Activated CD4-positive, alpha-beta T cell treated with anti-CD3 and anti-CD28 coated beads, Interleukin-2, amount 10 ng/mL, durations not matched to agents 24 days and 14 days (primary cell): ENCODE measurements around the gene MACROD2. TPM values are rescaled to one million over a fixed set of nuclear protein-coding genes. Genes with fewer than 3 reads are reported as not detected.

Experiments used
- DNase-seq: peaks from one replicate; pipeline ENCODE4 v3.0.0; 2022
- H3K27ac Mint-ChIP-seq: one replicate; pipeline ENCODE4 v1.8.0; 2022; ENCODE audit warnings: mild to moderate bottlenecking, mixed read lengths
- H3K27me3 Mint-ChIP-seq: one replicate; pipeline ENCODE4 v1.8.0; 2022; ENCODE audit warnings: mixed read lengths
- H3K36me3 Mint-ChIP-seq: one replicate; pipeline ENCODE4 v1.8.0; 2022; ENCODE audit warnings: low read depth, mild to moderate bottlenecking, mixed read lengths
- H3K4me1 Mint-ChIP-seq: one replicate; pipeline ENCODE4 v1.8.0; 2021; ENCODE audit warnings: mixed read lengths
- H3K4me3 Mint-ChIP-seq: one replicate; pipeline ENCODE4 v1.8.0; 2022; ENCODE audit warnings: mild to moderate bottlenecking, moderate library complexity, mixed read lengths
- H3K9me3 Mint-ChIP-seq: one replicate; pipeline ENCODE4 v1.8.0; 2021; ENCODE audit warnings: mixed read lengths
- intact Hi-C: fragments of 100-400 bp; cut with micrococcal nuclease; formaldehyde crosslinking; loops from one replicate; pipeline ENCODE4 v1.15.1; 2023
- total RNA-seq: library from RNA; stranded (reverse); gene quantifications from 2 replicates; pipeline ENCODE4 v1.2.3, GENCODE V29; 2022

The MACROD2 gene
- total RNA-seq, 1 donor from 2014 or later, result not detected

DNA sequence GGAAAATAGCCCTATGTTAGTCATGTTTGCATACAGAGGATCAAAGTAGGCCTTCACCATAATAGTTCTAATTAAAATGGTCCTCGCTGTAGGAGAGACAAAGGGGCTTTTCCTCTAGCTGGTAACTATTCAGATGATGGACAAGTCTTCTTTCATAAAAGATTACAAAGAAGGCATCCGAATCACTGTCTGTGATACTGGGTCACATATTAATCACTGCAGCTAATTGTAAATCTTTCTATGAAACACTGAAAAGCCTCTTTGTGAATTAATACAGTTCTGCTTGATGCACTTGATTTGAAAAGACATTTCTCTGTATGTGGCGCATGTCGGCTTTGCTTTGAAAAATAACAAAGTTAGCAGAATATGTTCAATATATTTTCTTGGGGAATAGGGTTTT is 2057.1 kb downstream of the MACROD2 start:
- H3K4me1 Mint-ChIP-seq, result no peaks in the 10 kb centered on the region
- no peak overlapping the region for H3K27ac Mint-ChIP-seq
- no peak overlapping the region for H3K4me3 Mint-ChIP-seq
- H3K36me3 Mint-ChIP-seq, result no peaks in the 10 kb centered on the region
- DNase-seq, result no peak
- H3K9me3 Mint-ChIP-seq, result no peaks in the 10 kb centered on the region
- no peaks in the 10 kb centered on the region for H3K27me3 Mint-ChIP-seq
- intact Hi-C loops, result no loop called here

- H3K4me3 Mint-ChIP-seq, result no peak overlapping the region
- intact Hi-C loops, result no loop called here
Measured at GRCh38 chr20:16054985-16055384, 2059.7 kb downstream of the MACROD2 start.

DNA sequence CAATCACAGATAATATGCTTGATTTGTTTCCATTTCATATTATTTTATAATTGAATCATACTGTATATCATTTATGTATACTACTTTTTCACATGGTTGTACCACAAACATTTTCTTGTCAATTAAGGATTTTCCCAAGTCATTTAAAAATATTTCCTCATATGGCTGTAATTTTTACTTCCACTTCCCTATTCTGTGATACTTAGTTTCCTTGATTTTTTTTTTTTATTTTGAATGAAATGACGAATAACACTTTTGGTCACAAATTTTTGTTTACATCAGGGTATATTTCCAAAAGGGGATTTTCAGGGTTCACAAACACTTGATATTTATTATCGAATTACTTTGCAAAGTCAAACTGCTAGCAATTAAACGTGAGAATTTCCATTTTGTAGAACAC is 2062.3 kb downstream of the MACROD2 start:
- Mint-ChIP-seq H3K4me1 (no peaks in the 10 kb centered on the region), H3K9me3 (no peaks in the 10 kb centered on the region), H3K4me3 (no peak overlapping the region), H3K27me3 (no peaks in the 10 kb centered on the region), H3K36me3 (no peaks in the 10 kb centered on the region), H3K27ac (no peak overlapping the region)
- DNase-seq, result no peak
- intact Hi-C loops, result no loop called here

More at GRCh38 chr20:16054985-16055384, 2059.7 kb downstream of the MACROD2 start:
- H3K4me1 Mint-ChIP-seq, result no peaks in the 10 kb centered on the region
- DNase-seq, result no peak
- no peak overlapping the region for H3K27ac Mint-ChIP-seq
- no peaks in the 10 kb centered on the region for H3K9me3 Mint-ChIP-seq
- H3K27me3 Mint-ChIP-seq, result no peaks in the 10 kb centered on the region
- H3K36me3 Mint-ChIP-seq, result no peaks in the 10 kb centered on the region

- Mint-ChIP-seq H3K9me3 (no peaks in the 10 kb centered on the region), H3K27me3 (no peaks in the 10 kb centered on the region), H3K36me3 (no peaks in the 10 kb centered on the region), H3K4me1 (no peaks in the 10 kb centered on the region), H3K4me3 (no peak overlapping the region), H3K27ac (no peak overlapping the region)
- intact Hi-C loops, result no loop called here
- no peak for DNase-seq
Measured at GRCh38 chr20:16058268-16058667, 2063.0 kb downstream of the MACROD2 start.

DNA sequence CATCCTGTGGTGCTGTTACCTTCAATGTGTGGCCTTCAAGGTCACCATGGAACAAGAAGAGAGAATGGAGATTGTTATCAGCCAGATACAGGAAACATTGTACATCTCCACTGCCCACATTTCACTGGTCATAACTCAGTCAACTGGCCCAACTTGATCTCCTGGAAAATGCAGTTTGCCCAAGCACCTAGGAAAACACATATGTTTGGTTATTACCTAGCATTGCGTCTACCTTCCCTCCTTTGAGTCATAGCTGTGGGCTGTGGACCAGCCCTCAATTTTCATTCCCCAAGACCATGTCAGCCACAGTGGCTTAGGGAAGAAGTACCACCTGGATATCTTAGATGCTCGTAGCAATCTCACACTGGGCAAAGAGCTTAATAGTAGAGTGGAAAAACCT is 2064.5 kb downstream of the MACROD2 start:
- Mint-ChIP-seq H3K27me3 (no peaks in the 10 kb centered on the region), H3K4me3 (no peak overlapping the region), H3K9me3 (no peaks in the 10 kb centered on the region), H3K36me3 (no peaks in the 10 kb centered on the region), H3K4me1 (no peaks in the 10 kb centered on the region), H3K27ac (no peak overlapping the region)
- DNase-seq, result no peak
- intact Hi-C loops, result no loop called here

DNA sequence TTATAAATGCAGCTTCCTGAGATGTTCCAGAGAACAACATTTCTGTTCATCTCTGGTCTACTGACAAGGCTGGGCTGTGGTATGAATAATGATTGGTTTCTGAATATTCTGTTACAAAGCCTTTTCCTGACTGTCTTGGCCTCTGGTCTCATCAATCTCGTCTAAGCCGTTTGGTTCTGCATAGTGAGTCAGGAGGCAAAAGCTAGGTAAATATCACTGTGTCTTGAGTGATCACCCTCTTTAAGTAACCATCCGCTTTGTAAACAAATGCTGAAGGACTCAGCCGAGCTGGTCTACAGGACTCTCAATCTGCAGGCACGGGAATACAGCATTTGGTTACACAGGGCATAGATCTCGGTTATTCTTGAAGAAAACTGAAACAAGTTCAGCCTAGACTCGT is 2066.0 kb downstream of the MACROD2 start:
- Mint-ChIP-seq H3K36me3 (no peaks in the 10 kb centered on the region), H3K27ac (no peak overlapping the region), H3K9me3 (no peaks in the 10 kb centered on the region), H3K27me3 (no peaks in the 10 kb centered on the region), H3K4me3 (no peak overlapping the region), H3K4me1 (no peaks in the 10 kb centered on the region)
- DNase-seq, result no peak
- intact Hi-C loops, result no loop called here

- DNase-seq, result no peak
- intact Hi-C loops, result no loop called here
- H3K4me3 Mint-ChIP-seq, result no peak overlapping the region
- H3K27me3 Mint-ChIP-seq, result no peaks in the 10 kb centered on the region
- no peaks in the 10 kb centered on the region for H3K36me3 Mint-ChIP-seq
- H3K4me1 Mint-ChIP-seq, result no peaks in the 10 kb centered on the region
- no peak overlapping the region for H3K27ac Mint-ChIP-seq
- no peaks in the 10 kb centered on the region for H3K9me3 Mint-ChIP-seq
Measured at GRCh38 chr20:16062661-16063581, 2067.6 kb downstream of the MACROD2 start.

DNA sequence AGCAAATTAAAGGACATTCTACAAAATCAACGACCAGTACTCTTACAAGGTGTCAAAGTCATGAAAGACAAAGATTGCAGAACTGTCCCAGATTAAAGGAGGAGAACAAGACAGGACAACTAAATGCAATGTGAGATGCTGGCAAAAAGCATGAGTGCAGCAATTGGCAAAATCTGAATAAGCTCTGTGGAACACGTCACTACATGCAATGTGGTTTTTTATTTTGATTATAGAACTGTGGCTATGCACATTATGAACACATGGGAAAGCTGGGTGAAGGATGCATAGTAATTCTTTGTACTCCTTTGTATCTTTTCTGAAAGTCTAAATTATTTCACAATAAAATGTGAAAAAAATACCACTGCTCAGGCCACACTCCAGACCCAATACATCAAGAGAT is 2068.6 kb downstream of the MACROD2 start:
- Mint-ChIP-seq H3K27me3 (no peaks in the 10 kb centered on the region), H3K36me3 (no peaks in the 10 kb centered on the region), H3K9me3 (no peaks in the 10 kb centered on the region), H3K27ac (no peak overlapping the region), H3K4me3 (no peak overlapping the region), H3K4me1 (no peaks in the 10 kb centered on the region)
- DNase-seq, result no peak
- intact Hi-C loops, result no loop called here

DNA sequence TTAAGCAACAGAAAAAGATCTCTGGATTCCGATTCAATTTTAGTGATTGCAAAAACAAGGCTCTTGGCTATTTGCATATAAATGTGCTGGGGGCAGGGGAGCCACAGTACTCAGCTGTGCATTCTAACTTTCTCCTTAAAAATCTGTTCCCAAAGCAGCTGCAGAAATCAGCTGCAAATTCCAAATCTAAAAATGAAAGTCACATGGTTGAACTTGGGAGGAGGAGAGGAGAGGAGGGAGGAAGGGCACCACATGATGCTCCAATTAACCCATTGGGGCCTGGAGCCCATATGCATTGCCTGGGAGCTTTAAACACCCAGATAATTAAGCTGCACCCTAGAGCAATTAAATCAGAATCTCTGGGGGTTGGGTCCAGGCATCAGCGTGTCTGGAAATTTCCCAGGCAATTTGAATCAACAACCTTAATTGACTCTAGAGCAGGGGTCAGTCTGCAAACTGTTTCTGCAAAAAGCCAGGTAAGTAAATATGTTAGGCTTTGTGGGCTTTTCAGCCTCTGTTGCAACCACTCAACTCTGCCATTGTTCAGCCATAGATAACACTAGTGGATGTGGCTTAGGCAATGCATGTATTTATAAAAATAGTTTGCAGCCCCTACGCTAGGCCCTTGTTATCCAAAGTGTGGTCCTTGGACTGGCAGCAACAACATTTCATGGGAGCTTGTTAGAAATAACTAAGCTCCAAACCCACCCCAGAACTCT is 2069.8 kb downstream of the MACROD2 start:
- H3K36me3 Mint-ChIP-seq, result no peaks in the 10 kb centered on the region

GRCh38 chr20:16066571-16066970 is 2071.3 kb downstream of the MACROD2 start:
- Mint-ChIP-seq H3K27ac (no peak overlapping the region), H3K4me3 (no peak overlapping the region), H3K36me3 (no peaks in the 10 kb centered on the region), H3K9me3 (peaks cover 5% of the 10 kb centered on the region), H3K4me1 (no peaks in the 10 kb centered on the region), H3K27me3 (no peaks in the 10 kb centered on the region)
- intact Hi-C loops, result no loop called here
- DNase-seq, result no peak

More for the DNA sequence above, 2069.8 kb downstream of the MACROD2 start:
- no peak overlapping the region for H3K27ac Mint-ChIP-seq
- H3K4me3 Mint-ChIP-seq, result no peak overlapping the region
- DNase-seq, result no peak
- intact Hi-C loops, result no loop called here
- no peaks in the 10 kb centered on the region for H3K4me1 Mint-ChIP-seq
- no peaks in the 10 kb centered on the region for H3K27me3 Mint-ChIP-seq
- no peaks in the 10 kb centered on the region for H3K9me3 Mint-ChIP-seq

GRCh38 chr20:16069389-16070010 is 2074.2 kb downstream of the MACROD2 start:
- Mint-ChIP-seq H3K4me1 (no peaks in the 10 kb centered on the region), H3K36me3 (no peaks in the 10 kb centered on the region), H3K27me3 (no peaks in the 10 kb centered on the region), H3K9me3 (peaks cover 6% of the 10 kb centered on the region), H3K27ac (no peak overlapping the region), H3K4me3 (no peak overlapping the region)
- DNase-seq, result no peak
- intact Hi-C loops, result no loop called here

- intact Hi-C loops, result no loop called here
- DNase-seq, result no peak
- Mint-ChIP-seq H3K36me3 (no peaks in the 10 kb centered on the region), H3K4me1 (no peaks in the 10 kb centered on the region), H3K4me3 (no peak overlapping the region), H3K27ac (no peak overlapping the region), H3K9me3 (peaks cover 6% of the 10 kb centered on the region), H3K27me3 (no peaks in the 10 kb centered on the region)
Measured at GRCh38 chr20:16072220-16072619, 2076.9 kb downstream of the MACROD2 start.

- no peak overlapping the region for H3K27ac Mint-ChIP-seq
- H3K4me3 Mint-ChIP-seq, result no peak overlapping the region
- no peaks in the 10 kb centered on the region for H3K4me1 Mint-ChIP-seq
- no peaks in the 10 kb centered on the region for H3K36me3 Mint-ChIP-seq
- intact Hi-C loops, result no loop called here
- no peak for DNase-seq
- H3K27me3 Mint-ChIP-seq, result no peaks in the 10 kb centered on the region
- H3K9me3 Mint-ChIP-seq, result no peaks in the 10 kb centered on the region
Measured at GRCh38 chr20:16078172-16078898, 2083.0 kb downstream of the MACROD2 start.
